Endothelial cell (in vitro differentiated cells): ENCODE results near the gene GUCY2D. TPM values are rescaled to one million over a fixed set of nuclear protein-coding genes. Genes with fewer than 3 reads are reported as not detected.

Experiments used
- DNase-seq: peaks from one replicate; pipeline ENCODE4 v3.0.0; 2021; ENCODE audit warnings: low spot score
- H3K27ac Mint-ChIP-seq: one replicate; pipeline ENCODE4 v1.8.0; 2021; ENCODE audit warnings: mixed read lengths, inconsistent platforms; ENCODE audit not compliant: unreplicated experiment
- H3K27me3 Mint-ChIP-seq: one replicate; pipeline ENCODE4 v1.8.0; 2021; ENCODE audit warnings: mild to moderate bottlenecking, moderate library complexity, mixed read lengths, inconsistent platforms; ENCODE audit not compliant: unreplicated experiment
- H3K36me3 Mint-ChIP-seq: one replicate; pipeline ENCODE4 v1.8.0; 2021; ENCODE audit warnings: mild to moderate bottlenecking, low read depth, mixed read lengths, inconsistent platforms; ENCODE audit not compliant: unreplicated experiment
- H3K4me1 Mint-ChIP-seq: one replicate; pipeline ENCODE4 v1.8.0; 2021; ENCODE audit warnings: mild to moderate bottlenecking, mixed read lengths, inconsistent platforms; ENCODE audit not compliant: unreplicated experiment
- H3K4me3 Mint-ChIP-seq: one replicate; pipeline ENCODE4 v1.8.0; 2021; ENCODE audit warnings: mild to moderate bottlenecking, mixed read lengths, inconsistent platforms; ENCODE audit not compliant: unreplicated experiment
- H3K9me3 Mint-ChIP-seq: one replicate; pipeline ENCODE4 v1.8.0; 2021; ENCODE audit warnings: mixed read lengths, inconsistent platforms; ENCODE audit not compliant: unreplicated experiment
- CTCF ChIP-seq: fragments of 200-600 bp; sonication (generic); IDR thresholded peaks from one replicate; pipeline ENCODE4 v1.5.0; 2021; ENCODE audit warnings: antibody characterized with exemption; ENCODE audit not compliant: unreplicated experiment
- total RNA-seq: library from RNA; stranded (reverse); fragmentation: NEBNext Ultra II Directional; extraction: Animal tissue kit (Norgen Biotek cat#: 25700); gene quantifications from one replicate; pipeline ENCODE4 v1.2.1, GENCODE V29; 2021; ENCODE audit not compliant: unreplicated experiment

The GUCY2D gene
- total RNA-seq, 1 donor from 2014 or later = not detected

DNA sequence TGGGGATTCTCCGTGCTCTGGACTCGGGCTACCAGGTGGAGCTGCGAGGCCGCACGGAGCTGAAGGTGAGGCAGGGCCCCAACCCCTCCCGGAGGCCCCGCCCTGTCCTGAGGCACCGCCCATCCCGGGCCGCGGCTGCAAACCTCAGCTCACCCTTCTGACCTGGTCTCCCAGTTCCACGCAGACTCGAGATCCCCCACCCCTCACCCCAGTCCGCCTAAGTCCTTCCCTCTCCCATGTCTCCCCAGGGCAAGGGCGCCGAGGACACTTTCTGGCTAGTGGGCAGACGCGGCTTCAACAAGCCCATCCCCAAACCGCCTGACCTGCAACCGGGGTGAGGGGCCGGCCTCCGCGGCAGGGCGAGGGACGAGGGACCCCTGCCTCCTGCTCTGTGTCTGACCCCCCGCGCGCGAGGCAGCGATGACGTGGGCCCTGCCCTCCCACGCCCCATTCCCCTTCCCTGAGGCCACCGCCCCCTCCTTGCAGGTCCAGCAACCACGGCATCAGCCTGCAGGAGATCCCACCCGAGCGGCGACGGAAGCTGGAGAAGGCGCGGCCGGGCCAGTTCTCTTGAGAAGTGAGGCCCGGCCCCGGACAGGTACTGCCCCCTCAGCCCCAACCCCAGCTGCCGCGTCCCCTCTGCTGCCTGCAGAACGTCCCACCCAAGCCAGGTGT lies 13.7 kb downstream of the GUCY2D start:
- Mint-ChIP-seq H3K27me3 (peaks cover 10% of the 10 kb centered on the region), H3K36me3 (peaks cover 1% of the 10 kb centered on the region), H3K27ac (no peak overlapping the region), H3K9me3 (no peaks in the 10 kb centered on the region), H3K4me3 (no peak overlapping the region), H3K4me1 (peaks cover 7% of the 10 kb centered on the region)
- no peak for TF ChIP-seq CTCF
- DNase-seq = peak; percentile 38

GRCh38 chr17:8016632-8017424 lies 14.4 kb downstream of the GUCY2D start:
- H3K27ac Mint-ChIP-seq = no peak overlapping the region
- peaks cover 4% of the 10 kb centered on the region for H3K36me3 Mint-ChIP-seq
- peak; percentile 64 for DNase-seq
- peaks cover 7% of the 10 kb centered on the region for H3K4me1 Mint-ChIP-seq
- peak; percentile 76 for TF ChIP-seq CTCF
- H3K4me3 Mint-ChIP-seq = peak overlapping the region; percentile 60
- H3K9me3 Mint-ChIP-seq = no peaks in the 10 kb centered on the region
- peaks cover 10% of the 10 kb centered on the region for H3K27me3 Mint-ChIP-seq

DNA sequence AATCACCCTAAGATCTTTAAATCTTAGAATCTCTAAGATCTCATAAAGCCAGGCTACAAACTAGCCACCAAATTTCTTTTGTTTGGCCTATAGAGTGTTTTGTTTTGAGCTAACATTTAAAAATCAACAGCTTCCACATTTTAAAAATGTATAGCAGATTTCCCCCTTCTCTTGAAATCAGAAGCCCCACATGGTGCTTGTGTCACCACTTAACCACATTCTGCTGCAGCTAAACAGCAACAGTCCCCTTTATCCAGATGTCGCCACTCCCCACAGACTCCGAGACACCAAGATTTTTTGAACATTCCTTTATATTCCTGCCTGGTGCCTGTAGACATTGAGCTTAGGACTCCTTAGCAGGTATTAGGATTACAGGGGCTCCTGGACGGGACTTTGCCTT lies 16.0 kb downstream of the GUCY2D start:
- no peak overlapping the region for H3K4me3 Mint-ChIP-seq
- H3K4me1 Mint-ChIP-seq = peaks cover 9% of the 10 kb centered on the region
- no peak for TF ChIP-seq CTCF
- H3K27me3 Mint-ChIP-seq = peaks cover 10% of the 10 kb centered on the region
- no peak for DNase-seq
- no peaks in the 10 kb centered on the region for H3K9me3 Mint-ChIP-seq
- no peak overlapping the region for H3K27ac Mint-ChIP-seq
- H3K36me3 Mint-ChIP-seq = peaks cover 8% of the 10 kb centered on the region

DNA sequence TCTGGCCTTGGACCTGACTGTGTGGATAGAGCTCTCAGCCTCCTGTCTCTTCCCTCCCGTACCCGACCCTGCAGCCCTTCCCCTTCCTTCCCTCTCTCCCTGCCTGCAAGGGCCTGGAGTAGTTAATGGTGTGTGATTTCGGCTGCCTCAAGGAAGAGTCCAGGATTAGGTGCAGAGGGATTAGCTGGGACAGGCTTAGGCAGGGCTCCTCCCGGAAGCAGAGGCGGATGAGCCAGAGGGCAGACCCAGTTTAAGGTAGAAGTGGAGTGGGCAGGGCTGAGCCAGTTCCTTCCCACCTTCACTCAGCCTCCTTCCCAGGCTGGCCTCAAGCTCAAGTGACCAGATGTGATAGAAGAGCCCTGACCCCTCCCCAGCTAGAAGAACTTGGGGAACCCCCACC lies 16.8 kb downstream of the GUCY2D start:
- Mint-ChIP-seq H3K4me1 (peaks cover 9% of the 10 kb centered on the region), H3K9me3 (no peaks in the 10 kb centered on the region), H3K27me3 (peaks cover 8% of the 10 kb centered on the region), H3K27ac (no peak overlapping the region), H3K4me3 (no peak overlapping the region), H3K36me3 (peaks cover 8% of the 10 kb centered on the region)
- no peak for DNase-seq
- TF ChIP-seq CTCF = no peak
